WTC11 (cell line): ENCODE measurements around the gene DUSP9.

Experiments used
- ATF2 ChIP-seq: sonication (generic); formaldehyde crosslinking; IDR thresholded peaks from 2 replicates; pipeline ENCODE4 v1.8.1; 2022; ENCODE audit warnings: low read depth, missing genetic modification reagents, borderline replicate concordance
- ATF3 ChIP-seq: sonication (generic); formaldehyde crosslinking; conservative IDR thresholded peaks from 2 replicates; pipeline ENCODE4 v1.8.1; 2022; ENCODE audit warnings: mild to moderate bottlenecking, missing genetic modification reagents
- CTCF ChIP-seq: fragments of 200-600 bp; IDR thresholded peaks from 2 replicates; pipeline ENCODE4 v1.8.0; 2022; ENCODE audit warnings: antibody characterized with exemption
- E2F4 ChIP-seq: sonication (generic); formaldehyde crosslinking; IDR thresholded peaks from 2 replicates; pipeline ENCODE4 v1.8.1; 2022; ENCODE audit warnings: low read depth, mild to moderate bottlenecking, moderate library complexity, missing genetic modification reagents, borderline replicate concordance
- ERG ChIP-seq: fragments of 250-450 bp; sonication (Bioruptor Pico); IDR thresholded peaks from 2 replicates; pipeline ENCODE4 v1.8.0; 2021; ENCODE audit warnings: mild to moderate bottlenecking
- ESRRA ChIP-seq: sonication (generic); formaldehyde crosslinking; IDR thresholded peaks from 2 replicates; pipeline ENCODE4 v1.8.1; 2022; ENCODE audit warnings: mild to moderate bottlenecking, missing genetic modification reagents, borderline replicate concordance
- HMGXB4 ChIP-seq: sonication (generic); formaldehyde crosslinking; IDR thresholded peaks from 2 replicates; pipeline ENCODE4 v1.8.1; 2023; ENCODE audit warnings: mild to moderate bottlenecking, moderate library complexity, missing genetic modification reagents
- KAT7 ChIP-seq: sonication (generic); formaldehyde crosslinking; IDR thresholded peaks from 2 replicates; pipeline ENCODE4 v1.8.1; 2023; ENCODE audit warnings: missing genetic modification reagents, mild to moderate bottlenecking, borderline replicate concordance
- SMAD3 ChIP-seq: sonication (generic); formaldehyde crosslinking; IDR thresholded peaks from 2 replicates; pipeline ENCODE4 v1.8.0; 2022; ENCODE audit warnings: missing genetic modification reagents, mild to moderate bottlenecking, borderline replicate concordance
- ZBTB43 ChIP-seq: sonication (generic); formaldehyde crosslinking; IDR thresholded peaks from 2 replicates; pipeline ENCODE4 v1.8.1; 2023; ENCODE audit warnings: mild to moderate bottlenecking, missing genetic modification reagents
- ZNF317 ChIP-seq: sonication (generic); formaldehyde crosslinking; IDR thresholded peaks from 2 replicates; pipeline ENCODE4 v1.8.1; 2023; ENCODE audit warnings: low read depth, mild to moderate bottlenecking, moderate library complexity, missing genetic modification reagents, borderline replicate concordance

- TF ChIP-seq ATF2 (CRISPR knock-in tag) = no peak
- TF ChIP-seq CTCF = no peak
- no peak for TF ChIP-seq SMAD3 (CRISPR knock-in tag)
- no peak for TF ChIP-seq ZNF317 (CRISPR knock-in tag)
- TF ChIP-seq HMGXB4 (CRISPR knock-in tag) = no peak
- no peak for TF ChIP-seq E2F4
- TF ChIP-seq ERG (CRISPR knock-in tag) = no peak
- no peak for TF ChIP-seq ZBTB43 (CRISPR knock-in tag)
- TF ChIP-seq KAT7 (CRISPR knock-in tag) = no peak
- TF ChIP-seq ATF3 (CRISPR knock-in tag) = no peak
- no peak for TF ChIP-seq ESRRA (CRISPR knock-in tag)
These were observed 14.4 kb upstream of the DUSP9 start for GRCh38 chrX:153632595-153632946.
